Activated effector memory CD4-positive, alpha-beta T cell treated with Interleukin-2 at 50 U/mL for 16 hours (primary cell): ENCODE results near the gene ZFYVE21.

Source experiments
- DNase-seq: peaks from one replicate; pipeline ENCODE4 v3.0.0-alpha.2; 2020

ZFYVE21 gene

DNA sequence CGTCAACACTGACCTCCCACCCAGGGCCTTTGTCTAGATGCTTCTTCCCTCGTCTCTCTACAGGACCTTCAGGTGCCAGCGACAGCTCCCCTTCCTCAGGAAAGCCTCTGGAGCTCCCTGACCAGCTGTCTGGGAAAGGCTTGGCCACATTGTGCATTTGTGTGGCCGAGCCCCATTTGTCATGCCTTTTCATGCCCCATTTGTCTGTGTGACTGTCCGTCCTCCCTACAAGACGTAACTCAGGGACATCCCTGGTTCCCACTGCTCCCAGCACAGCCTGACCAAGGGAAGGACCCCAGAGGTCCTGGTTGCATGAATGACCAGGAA lies 23.8 kb downstream of the ZFYVE21 start:
- no peak for DNase-seq

DNA sequence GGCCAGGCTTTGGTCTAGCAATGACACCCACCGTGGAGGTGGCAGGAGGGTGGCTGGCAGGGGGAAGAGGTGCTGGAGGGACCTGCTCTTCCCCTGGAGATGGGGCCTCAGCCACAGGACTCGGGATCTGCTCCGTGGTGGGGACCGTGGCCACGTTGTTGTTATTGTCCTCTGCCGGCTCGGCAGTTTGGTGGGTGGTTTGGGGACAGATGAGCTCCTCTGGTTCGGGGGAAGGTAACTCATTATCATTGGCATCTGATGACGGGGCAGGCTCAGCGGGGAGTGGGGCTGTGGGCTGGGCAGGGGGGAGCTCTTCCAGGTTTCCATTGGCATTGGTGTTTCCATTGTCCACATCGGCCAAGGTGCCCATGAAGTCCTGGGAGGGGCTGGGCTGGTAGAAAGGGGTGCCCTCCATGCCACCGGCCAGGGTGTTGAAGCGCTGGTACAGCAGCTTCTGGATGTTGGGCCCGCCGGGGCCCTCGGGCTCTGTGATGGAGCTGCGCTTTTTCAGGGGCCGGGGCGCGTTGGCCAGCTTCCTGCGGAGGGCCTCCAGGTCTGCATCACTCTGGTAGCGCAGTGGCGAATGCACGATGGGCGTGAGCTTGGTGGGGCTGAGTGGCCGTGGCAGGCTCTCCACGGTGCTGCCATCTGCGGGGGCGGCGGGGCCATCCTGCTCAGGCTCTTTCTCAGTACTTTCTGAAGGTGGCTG lies 24.3 kb downstream of the ZFYVE21 start:
- no peak for DNase-seq

- no peak for DNase-seq
Measured at GRCh38 chr14:103740991-103741689, 25.5 kb downstream of the ZFYVE21 start.

- DNase-seq = no peak
Measured at GRCh38 chr14:103741876-103742275, 26.3 kb downstream of the ZFYVE21 start.

- DNase-seq = no peak
Measured at GRCh38 chr14:103742499-103743255, 27.1 kb downstream of the ZFYVE21 start.

GRCh38 chr14:103743691-103744090 lies 28.1 kb downstream of the ZFYVE21 start:
- no peak for DNase-seq

DNA sequence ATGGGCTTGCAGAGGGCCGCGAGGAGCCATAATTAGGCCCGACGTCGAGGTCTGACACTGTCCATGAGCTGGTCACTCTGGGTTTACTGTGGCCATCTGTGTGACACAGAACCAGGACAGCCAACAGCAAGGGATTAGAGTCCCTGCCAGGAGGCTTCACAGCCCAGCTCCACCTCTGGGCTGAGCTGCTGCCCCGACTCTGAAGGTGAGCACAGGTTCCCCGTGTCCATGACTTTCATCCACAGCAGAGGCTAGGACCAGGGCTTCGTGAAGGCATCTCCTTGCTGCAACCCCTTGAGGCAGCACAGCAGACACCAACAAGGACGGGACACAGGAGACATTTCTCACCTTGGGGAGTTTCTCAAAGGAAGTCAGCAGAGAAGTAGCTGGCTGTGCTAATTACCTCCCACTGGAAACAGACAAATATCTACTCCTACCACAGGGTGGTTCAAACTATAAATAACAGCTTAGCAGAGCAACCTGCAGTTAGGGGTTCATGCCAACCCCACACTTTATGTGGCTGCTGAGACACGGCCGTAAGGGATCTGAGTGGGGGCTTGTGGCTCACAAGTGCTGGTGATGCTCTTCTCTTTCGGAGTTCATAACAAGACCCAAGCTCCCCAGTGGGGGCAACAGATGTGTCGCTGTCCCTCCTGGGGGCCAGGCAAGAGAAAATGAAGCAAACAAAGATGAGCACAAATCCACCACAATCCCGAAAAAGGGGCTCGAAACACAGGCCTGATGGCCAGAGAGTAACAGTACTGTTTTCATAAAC lies 29.2 kb downstream of the ZFYVE21 start:
- no peak for DNase-seq

GRCh38 chr14:103745424-103745823 lies 29.8 kb downstream of the ZFYVE21 start:
- no peak for DNase-seq

DNA sequence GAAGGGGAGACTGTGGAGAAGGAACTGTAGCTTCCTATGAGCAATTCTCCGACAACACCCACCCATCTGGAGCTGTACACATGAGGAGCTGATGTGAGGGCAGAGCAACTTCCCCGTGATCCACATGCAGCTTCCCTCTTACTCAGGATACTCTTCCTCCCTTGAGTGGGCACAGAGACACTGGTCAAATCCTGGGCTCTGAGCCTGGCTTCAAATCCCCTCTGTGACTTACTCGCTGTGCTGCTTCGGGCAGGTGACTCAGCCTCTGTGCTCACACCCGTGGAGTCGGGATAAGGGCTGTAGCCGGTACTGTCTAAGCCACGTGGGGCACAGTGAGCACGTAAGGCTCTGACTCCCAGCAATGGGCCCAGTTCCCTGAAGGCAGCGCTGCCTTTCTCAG lies 31.1 kb downstream of the ZFYVE21 start:
- no peak for DNase-seq

- DNase-seq = peak; percentile 40
Measured at GRCh38 chr14:103748534-103748857, 32.9 kb downstream of the ZFYVE21 start.

- DNase-seq = no peak
Measured at GRCh38 chr14:103749452-103749851, 33.8 kb downstream of the ZFYVE21 start.

- DNase-seq = no peak
Measured at GRCh38 chr14:103749860-103750259, 34.2 kb downstream of the ZFYVE21 start.

DNA sequence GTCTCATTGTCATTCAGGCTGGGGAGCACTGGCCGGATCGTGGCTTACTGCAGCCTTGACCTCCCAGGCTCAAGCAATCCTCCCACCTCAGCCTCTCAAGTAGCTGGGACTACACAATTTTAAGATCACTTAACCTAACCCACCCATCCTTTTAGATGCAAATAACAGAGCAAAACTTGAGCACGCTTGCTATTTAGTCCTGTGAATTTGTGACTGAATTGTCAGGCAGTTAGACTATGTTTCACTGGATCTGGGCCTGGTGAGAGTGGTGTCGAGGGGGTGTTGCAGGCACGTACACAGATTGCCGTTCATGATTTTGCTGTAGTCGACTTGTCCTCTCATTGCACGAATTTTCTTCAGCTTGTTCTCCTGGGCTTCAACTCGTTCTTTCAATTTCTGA lies 38.2 kb downstream of the ZFYVE21 start:
- no peak for DNase-seq

DNA sequence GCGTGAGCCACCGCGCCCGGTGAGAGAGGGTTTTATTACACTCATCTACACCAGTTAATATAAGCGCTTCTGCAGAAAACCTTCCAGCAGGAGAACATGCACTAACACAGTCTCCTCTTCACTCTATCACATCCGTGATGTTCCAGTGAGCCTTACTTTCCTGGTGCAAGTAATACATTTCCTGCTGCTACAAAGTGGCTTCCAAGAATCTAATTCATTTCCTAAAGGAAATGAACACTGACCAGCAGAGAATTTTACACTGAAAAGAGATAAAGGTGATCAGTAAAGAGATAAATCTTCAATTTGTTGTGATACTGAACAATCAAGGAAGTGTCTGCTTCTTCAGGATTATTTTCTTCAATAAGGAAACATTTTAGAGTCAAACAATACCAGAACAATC lies 39.5 kb downstream of the ZFYVE21 start:
- DNase-seq = no peak

GRCh38 chr14:103758059-103758776 lies 42.6 kb downstream of the ZFYVE21 start:
- no peak for DNase-seq

- no peak for DNase-seq
Measured at GRCh38 chr14:103762036-103762435, 46.4 kb downstream of the ZFYVE21 start.

DNA sequence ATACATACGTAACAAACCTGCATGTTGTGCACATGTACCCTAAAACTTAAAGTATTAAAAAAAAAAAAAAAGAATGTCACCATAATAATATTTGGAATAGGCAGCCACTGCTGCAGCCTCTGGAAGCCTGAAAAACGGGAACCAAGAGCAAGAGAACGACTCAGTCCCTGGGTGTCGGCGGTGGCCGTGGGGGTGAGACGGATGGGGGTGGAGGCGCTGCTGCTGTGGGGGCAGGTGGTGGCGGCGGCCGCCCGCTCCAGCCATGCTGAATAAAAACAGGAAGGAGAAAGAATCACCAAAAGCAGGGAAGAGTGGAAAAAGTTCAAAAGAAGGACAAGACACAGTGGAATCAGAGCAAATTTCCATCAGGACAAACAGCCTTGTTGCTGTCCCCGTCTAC lies 46.9 kb downstream of the ZFYVE21 start:
- no peak for DNase-seq

- no peak for DNase-seq
Measured at GRCh38 chr14:103763730-103764488, 48.3 kb downstream of the ZFYVE21 start.

- DNase-seq = no peak
Measured at GRCh38 chr14:103765526-103765925, 49.9 kb downstream of the ZFYVE21 start.

DNA sequence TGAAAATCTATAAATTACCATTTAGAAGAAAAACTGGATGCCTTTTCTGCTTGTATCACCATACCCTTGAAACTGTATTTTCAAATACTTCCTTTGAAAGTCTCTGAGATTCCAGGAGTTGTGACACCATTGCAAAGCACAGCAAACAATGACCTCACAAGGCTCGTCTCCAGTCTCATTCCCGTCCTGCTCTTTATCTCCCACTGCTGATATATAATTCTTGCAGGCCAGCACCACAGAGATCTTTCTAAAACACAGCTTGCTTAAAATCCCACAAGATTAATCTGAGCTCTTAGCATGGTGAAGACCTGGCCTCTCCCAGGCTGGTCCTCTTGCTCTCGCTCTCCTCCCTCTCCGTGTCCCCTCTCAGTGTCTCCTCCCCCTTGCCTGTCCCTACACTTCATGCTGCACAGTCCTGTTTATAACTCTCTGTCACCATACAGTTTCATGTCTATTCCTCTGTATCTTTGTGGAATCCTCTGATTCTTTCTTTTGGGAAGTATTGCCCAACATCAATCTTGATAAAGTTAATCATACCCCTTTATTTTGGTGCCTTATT lies 51.8 kb downstream of the ZFYVE21 start:
- DNase-seq = no peak

GRCh38 chr14:103770500-103770899 lies 54.9 kb downstream of the ZFYVE21 start:
- no peak for DNase-seq

GRCh38 chr14:103770902-103771301 lies 55.3 kb downstream of the ZFYVE21 start:
- DNase-seq = no peak
